Retina (tissue), 1 donor: Measurements from ENCODE around the gene FLACC1.
A peak's percentile ranks its signal among the peaks of the same experiment; 100 is the strongest.
"Not testable (repeated sequence)": the region's sequence is repeated elsewhere in the genome, so short reads cannot be mapped to it uniquely, and the experiment has no call there.

Source experiments
- DNase-seq: peaks from one replicate; pipeline ENCODE4 v3.0.0-alpha.2; 2016

The FLACC1 gene

DNA sequence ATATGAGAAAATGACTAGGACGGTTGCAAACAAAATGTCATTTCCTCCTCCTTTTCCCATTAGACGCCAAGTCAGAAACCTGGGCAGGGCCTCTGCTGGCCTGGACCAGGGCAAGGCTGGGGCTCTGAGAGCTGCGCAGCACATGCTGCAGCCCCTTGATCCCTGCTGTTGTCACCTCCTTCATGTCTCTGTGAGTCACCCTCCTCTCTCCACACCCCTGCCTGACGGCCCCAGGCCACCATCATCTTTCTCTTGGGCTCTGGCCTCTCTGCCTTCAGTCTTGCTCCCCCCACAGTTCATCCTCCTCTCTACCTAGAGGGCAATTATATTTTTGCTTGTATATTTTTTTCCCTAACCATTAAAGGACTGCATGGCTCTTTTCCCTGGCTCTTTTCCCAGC lies 10.0 kb downstream of the FLACC1 start:
- DNase-seq: no peak

GRCh38 chr2:201345625-201346213 lies 11.4 kb downstream of the FLACC1 start:
- no peak for DNase-seq

DNA sequence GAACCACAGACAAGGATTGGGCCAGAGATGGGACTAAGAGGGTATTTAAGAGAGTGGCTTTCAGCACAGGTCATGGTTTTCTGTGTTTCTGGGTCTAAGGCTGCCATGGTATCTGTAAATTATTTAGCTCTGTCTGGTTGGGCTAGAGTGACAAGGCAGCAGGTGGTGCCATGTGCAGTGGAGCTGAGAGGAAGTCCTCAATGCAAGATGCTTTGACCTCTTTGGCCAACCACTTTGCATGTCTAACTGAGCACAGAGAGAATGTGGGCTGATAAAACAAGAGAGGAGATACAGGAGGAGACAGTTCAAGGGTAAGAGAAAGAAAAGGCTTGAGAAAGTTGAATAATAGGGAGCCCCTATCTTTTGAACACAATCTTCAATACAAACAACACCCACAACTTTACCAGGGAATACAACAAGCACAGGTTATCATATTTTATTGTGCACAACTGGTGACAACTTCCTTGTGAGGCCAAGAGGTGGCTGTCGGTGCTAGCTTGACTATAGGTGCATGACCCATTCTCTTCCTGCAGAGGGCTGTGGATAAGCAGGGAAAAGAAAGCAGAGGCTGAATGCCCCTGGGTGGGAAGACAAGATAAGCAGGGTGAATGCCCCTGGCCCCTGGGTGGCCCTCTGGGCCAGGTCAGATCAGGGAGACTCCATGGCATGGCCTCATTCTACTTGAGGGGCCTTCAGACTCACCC lies 12.3 kb downstream of the FLACC1 start:
- no peak for DNase-seq

DNA sequence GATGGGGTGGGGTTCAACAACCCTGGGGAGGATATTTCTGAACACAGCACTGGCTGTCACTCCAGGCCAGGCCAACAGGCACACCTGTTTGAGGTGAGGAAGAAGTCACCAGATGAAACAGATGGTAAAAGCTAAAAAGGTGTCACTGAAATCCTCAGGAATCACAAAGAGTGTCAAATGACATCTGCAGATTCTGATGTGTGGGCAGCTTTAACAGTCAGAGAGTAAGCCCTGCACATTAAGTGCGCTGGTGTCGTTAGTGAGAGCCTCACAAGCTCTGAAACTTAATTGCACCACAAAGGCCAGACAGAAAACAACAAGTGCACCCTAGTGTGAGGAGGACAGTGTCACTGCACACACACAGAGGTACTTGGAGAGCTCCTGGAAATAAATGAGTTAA lies 13.6 kb downstream of the FLACC1 start:
- peak; percentile 17 for DNase-seq

- no peak for DNase-seq
Measured at GRCh38 chr2:201342923-201343322, 14.2 kb downstream of the FLACC1 start.

DNA sequence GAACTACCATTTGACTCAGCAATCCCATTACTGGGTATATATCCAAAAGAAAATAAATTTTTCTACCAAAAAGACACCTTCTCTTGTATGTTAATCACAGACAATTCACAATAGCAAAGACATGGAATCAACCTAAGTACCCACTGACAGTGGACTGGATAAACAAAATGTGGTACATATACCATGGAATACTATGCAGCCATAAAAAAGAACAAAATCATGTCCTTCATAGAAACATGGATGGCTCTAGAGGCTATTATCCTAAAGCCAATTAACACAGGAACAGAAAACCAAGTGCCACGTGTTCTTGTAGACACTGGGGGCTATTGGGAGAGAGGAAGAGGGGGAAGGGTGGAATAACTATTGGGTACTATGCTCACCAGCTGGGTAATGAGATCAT lies 27.7 kb downstream of the FLACC1 start:
- no peak for DNase-seq

DNA sequence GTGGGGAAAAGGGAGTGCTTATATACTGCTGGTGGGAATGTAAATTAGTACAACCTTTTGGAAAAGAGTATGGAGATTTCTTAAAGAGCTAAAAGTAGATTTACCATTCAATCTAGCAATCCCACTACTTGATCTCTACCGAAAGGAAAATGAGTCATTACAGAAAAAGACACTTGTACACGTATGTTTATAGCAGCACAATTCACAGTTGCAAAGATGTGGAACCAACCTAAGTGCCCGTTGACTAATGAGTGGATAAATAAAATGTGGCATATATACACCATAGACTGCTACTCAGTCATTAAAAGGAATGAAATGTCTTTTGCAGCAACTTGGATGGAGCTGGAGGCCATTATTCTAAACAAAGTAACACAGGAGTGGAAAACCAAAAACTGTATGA lies 29.5 kb downstream of the FLACC1 start:
- no peak for DNase-seq

GRCh38 chr2:201322772-201323171 lies 34.4 kb downstream of the FLACC1 start:
- no peak for DNase-seq

DNA sequence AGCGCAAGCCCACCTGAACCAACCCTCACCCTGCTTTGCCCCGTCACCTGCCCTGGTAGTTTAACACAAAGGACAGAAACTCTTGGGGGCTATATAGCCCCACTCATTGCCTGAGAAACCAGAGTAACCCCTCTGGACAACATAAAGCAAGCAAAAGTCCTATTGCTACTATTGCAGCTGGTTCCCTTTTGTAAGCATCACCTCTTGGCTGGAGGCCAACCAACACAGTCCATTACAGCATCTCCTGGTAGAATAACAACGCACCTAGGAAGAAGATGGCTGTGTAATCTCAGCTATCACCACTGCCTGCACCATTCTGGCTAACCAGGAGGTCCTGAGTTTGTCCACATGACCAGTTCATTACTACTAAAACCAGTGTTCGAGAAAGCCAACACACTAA lies 36.4 kb downstream of the FLACC1 start:
- DNase-seq: no peak

GRCh38 chr2:201320257-201320656 lies 36.9 kb downstream of the FLACC1 start:
- DNase-seq: no peak

GRCh38 chr2:201319511-201319910 lies 37.6 kb downstream of the FLACC1 start:
- no peak for DNase-seq

DNA sequence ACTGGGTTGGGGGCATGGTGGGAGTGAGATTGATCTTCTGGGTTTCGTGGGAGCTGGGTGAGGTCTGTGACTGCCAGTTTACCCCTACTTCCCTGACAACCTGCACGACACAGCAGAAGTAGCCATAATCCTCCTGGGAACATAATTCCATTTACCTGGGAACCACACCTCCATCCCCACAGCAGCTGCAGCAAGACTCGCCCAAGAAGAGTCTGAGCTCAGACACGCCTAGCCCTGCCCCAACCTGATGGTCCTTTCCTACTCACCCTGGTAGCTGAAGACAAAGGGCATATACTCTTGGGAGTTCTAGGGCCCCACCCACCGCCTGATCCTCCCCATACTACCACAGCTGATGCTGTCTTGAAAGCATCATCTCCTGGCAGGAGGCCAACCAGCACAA lies 43.8 kb downstream of the FLACC1 start:
- no peak for DNase-seq

- DNase-seq: no peak
Measured at GRCh38 chr2:201308914-201309313, 48.2 kb downstream of the FLACC1 start.

- no peak for DNase-seq
Measured at GRCh38 chr2:201307876-201308275, 49.3 kb downstream of the FLACC1 start.

DNA sequence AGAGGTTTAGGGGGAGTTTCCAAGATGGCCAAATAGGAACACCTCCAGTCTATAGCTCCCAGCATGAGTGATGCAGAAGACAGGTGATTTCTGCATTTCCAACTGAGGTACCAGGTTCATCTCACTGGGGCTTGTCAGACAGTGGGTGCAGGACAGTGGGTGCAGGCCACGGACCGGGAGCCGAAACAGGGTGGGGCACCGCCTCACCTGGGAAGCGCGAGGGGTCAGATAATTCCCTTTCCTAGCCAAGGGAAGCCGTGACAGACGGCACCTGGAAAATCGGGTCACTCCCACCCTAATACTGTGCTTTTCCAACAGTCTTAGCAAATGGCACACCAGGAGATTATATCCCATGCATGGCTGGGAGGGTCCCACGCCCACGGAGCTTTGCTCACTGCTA lies 57.2 kb downstream of the FLACC1 start:
- DNase-seq: not testable (repeated sequence)

DNA sequence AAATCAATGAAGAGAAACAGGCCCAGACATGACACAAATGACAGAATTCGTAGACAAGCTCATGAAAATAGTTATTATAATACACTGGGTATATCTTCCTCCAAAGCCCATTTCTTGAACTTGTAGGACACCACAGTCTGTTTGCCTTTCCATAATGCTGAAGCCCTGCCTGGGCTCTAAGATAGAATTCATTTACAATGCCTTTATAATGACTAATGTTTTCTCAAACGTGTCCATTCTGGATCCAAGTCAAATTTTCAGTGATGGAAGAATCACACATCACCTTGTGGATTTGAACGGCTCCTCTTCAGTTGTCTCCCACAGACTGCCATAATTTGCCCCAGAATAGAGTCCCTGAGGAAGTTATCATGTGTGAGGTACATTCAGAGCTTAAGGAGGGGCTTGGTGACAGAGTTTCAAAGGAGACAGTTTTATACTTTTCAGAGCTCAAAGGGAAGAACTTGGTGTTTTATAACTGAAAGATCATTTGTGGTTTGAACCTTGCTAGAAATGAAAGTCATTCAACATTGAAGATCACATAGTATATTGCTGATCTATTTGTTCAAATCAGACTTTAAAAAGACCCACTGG lies 58.6 kb downstream of the FLACC1 start:
- DNase-seq: no peak

DNA sequence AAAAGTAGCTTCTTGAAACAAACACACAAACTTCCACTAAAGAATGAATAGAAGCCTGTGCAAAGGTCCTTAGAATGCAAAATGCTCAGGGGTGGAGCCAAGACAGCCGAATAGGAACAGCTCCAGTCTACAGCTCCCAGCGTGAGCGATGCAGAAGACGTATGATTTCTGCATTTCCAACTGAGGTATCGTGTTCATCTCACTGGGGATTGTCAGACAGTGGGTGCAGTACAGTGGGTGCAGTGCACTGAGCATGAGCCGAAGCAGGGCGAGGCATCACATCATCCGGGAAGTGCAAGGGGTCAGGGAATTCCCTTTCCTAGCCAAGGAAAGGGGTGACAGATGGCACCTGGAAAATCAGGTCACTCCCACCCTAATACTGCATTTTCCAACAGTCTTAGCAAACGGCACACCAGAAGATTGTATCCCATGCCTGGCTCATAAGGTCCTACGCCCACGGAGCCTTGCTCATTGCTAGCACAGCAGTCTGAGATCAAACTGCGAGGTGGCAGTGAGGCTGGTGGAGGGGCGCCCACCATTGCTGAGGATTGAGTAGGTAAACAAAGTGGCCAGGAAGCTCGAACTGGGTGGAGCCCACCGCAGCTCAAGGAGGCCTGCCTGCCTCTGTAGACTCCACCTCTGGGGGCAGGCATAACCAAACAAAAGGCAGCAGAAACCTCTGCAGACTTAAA lies 66.5 kb downstream of the FLACC1 start:
- not testable (repeated sequence) for DNase-seq

- no peak for DNase-seq
Measured at GRCh38 chr2:201285499-201285898, 71.6 kb downstream of the FLACC1 start.

- no peak for DNase-seq
Measured at GRCh38 chr2:201280191-201281040, 76.7 kb downstream of the FLACC1 start.

- no peak for DNase-seq
Measured at GRCh38 chr2:201279079-201279478, 78.1 kb downstream of the FLACC1 start.

GRCh38 chr2:201276511-201276910 lies 80.6 kb downstream of the FLACC1 start:
- DNase-seq: no peak

GRCh38 chr2:201275990-201276389 lies 81.2 kb downstream of the FLACC1 start:
- no peak for DNase-seq

DNA sequence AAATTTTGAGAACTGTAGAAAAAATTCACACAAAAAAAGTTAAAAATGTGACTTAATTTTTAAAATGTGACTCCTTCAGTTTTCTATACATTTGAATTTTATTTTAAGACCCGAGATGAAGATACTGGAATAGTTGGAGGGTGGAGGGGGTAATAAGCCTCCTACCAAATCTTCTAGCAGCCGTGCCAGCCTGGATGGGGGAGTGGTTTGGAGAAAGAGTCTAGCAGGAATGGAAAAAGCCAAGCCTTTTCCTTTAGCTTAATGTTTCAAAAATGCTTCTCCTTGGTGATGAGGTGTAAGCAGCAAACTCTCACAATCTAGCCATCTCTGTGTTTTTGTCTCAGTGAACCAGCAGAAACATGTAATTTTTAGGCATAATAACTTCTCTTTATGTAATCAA lies 82.1 kb downstream of the FLACC1 start:
- DNase-seq: no peak
